KMS-11 (cell line): ENCODE data around the gene ZFAND3.

Experiments used
- H2AFZ ChIP-seq: fragments of 200-600 bp; sonication (generic); 2 replicates; pipeline ENCODE4 v1.6.1; 2016; ENCODE audit warnings: antibody characterized with exemption, mixed run types, low read depth
- H3K27ac ChIP-seq: fragments of 200-600 bp; sonication (generic); 2 replicates; pipeline ENCODE4 v1.6.1; 2016; ENCODE audit warnings: mild to moderate bottlenecking, mixed run types
- H3K27me3 ChIP-seq: fragments of 200-600 bp; sonication (generic); 2 replicates; pipeline ENCODE4 v1.6.1; 2017; ENCODE audit warnings: mild to moderate bottlenecking, low read depth, mixed run types, moderate library complexity; ENCODE audit not compliant: insufficient read depth
- H3K36me3 ChIP-seq: fragments of 200-600 bp; sonication (generic); 2 replicates; pipeline ENCODE4 v1.6.1; 2017; ENCODE audit warnings: mild to moderate bottlenecking, mixed run types; ENCODE audit not compliant: insufficient read depth
- H3K4me1 ChIP-seq: fragments of 200-600 bp; sonication (generic); 2 replicates; pipeline ENCODE4 v1.6.1; 2016; ENCODE audit warnings: mild to moderate bottlenecking, low read depth, mixed run types; ENCODE audit not compliant: poor library complexity, severe bottlenecking
- H3K4me2 ChIP-seq: fragments of 200-600 bp; sonication (generic); 2 replicates; pipeline ENCODE4 v1.7.0; 2016; ENCODE audit warnings: mild to moderate bottlenecking, mixed run types
- H3K4me3 ChIP-seq: fragments of 200-600 bp; sonication (generic); IDR thresholded peaks from 2 replicates; pipeline ENCODE4 v1.6.1; 2017; ENCODE audit warnings: low read depth, low read length, mixed read lengths; ENCODE audit not compliant: insufficient read depth
- H3K79me2 ChIP-seq: fragments of 200-600 bp; sonication (generic); 2 replicates; pipeline ENCODE4 v1.6.1; 2016; ENCODE audit warnings: low read depth, mixed run types; ENCODE audit not compliant: insufficient read depth
- H3K9ac ChIP-seq: fragments of 200-600 bp; sonication (generic); 2 replicates; pipeline ENCODE4 v1.6.1; 2016; ENCODE audit warnings: mild to moderate bottlenecking, mixed run types
- H4K20me1 ChIP-seq: fragments of 200-600 bp; sonication (generic); 2 replicates; pipeline ENCODE4 v1.6.1; 2016; ENCODE audit warnings: mild to moderate bottlenecking, mixed run types; ENCODE audit not compliant: insufficient read depth
- CTCF ChIP-seq: fragments of 200-600 bp; sonication (generic); conservative IDR thresholded peaks from 2 replicates; pipeline ENCODE4 v1.6.1; 2017; ENCODE audit warnings: low read depth, mild to moderate bottlenecking, antibody characterized with exemption, low read length, moderate library complexity, mixed read lengths

ZFAND3 gene

DNA sequence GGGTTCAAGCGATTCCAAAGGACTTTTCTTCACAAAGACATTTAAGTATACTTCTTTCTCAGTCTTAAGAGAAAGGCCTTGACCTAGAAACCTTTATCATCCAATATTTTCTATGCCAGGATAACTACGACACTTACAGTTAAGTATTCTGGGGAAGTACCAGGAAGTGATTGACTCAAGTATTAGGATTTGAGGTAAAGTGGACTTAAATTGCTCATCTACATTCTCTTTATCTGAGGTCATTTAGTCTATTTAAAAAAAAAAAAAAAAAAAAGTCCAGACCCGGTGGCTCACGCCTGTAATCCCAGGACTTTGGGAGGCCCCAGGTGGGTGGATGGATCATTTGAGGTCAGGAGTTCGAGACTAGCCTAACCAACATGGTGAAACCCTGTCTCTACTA is 114.7 kb downstream of the ZFAND3 start:
- H3K27ac ChIP-seq: no peak overlapping the region
- H3K27me3 ChIP-seq: no peaks in the 10 kb centered on the region
- H3K4me1 ChIP-seq: peaks cover 17% of the 10 kb centered on the region
- no peaks in the 10 kb centered on the region for H3K36me3 ChIP-seq
- H3K4me2 ChIP-seq: no peak overlapping the region
- no peak overlapping the region for H3K4me3 ChIP-seq
- H3K79me2 ChIP-seq: no peaks in the 10 kb centered on the region
- no peak overlapping the region for H3K9ac ChIP-seq
- H2AFZ ChIP-seq: no peak overlapping the region
- TF ChIP-seq CTCF: no peak
- H4K20me1 ChIP-seq: no peaks in the 10 kb centered on the region

DNA sequence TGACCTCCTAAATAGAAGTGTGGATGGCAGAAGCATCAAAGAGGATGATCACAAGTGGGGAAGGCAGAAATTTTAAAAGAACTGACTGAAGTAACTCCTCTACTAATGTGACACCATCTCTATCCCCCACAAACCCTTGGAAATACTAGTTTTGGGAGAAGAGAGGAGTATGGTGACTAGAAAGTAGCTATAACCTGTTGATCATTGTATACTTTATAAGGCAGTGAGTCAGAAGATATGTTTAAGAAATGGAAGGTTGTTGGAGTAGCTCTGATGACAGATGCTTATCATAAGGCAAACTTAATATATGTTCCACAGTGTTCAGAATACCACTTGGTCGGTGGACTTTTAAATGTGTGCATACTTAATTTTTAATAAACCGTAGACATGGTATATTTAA is 116.6 kb downstream of the ZFAND3 start:
- H3K36me3 ChIP-seq: no peaks in the 10 kb centered on the region
- H2AFZ ChIP-seq: no peak overlapping the region
- H3K79me2 ChIP-seq: no peaks in the 10 kb centered on the region
- no peak overlapping the region for H3K9ac ChIP-seq
- no peaks in the 10 kb centered on the region for H4K20me1 ChIP-seq
- H3K4me1 ChIP-seq: peaks cover 17% of the 10 kb centered on the region
- H3K27me3 ChIP-seq: no peaks in the 10 kb centered on the region
- no peak overlapping the region for H3K4me2 ChIP-seq
- H3K27ac ChIP-seq: no peak overlapping the region
- no peak for TF ChIP-seq CTCF
- no peak overlapping the region for H3K4me3 ChIP-seq

DNA sequence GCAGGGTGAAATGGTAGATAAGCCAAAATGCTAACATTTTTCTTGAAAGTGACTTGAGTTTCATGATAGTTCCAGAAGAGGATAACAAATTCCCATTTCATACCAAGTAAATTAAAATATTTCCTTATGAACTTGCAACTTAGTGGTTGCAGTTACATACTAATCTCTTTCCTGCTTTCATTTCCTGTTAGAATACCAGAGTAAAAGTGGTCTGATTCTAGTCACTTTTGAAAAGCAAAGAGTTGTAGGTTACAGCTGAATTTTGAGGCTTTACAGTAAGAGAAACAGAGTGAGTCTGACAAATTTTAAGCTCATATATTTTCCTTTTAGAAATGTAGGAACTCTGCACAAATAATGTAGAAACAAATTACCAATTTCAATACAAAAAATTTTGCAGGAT is 117.4 kb downstream of the ZFAND3 start:
- Histone ChIP-seq H4K20me1 (no peaks in the 10 kb centered on the region), H3K79me2 (no peaks in the 10 kb centered on the region), H3K36me3 (no peaks in the 10 kb centered on the region), H3K27me3 (no peaks in the 10 kb centered on the region), H3K4me3 (no peak overlapping the region), H3K9ac (no peak overlapping the region), H2AFZ (no peak overlapping the region), H3K4me2 (no peak overlapping the region), H3K27ac (no peak overlapping the region), H3K4me1 (peaks cover 17% of the 10 kb centered on the region)
- TF ChIP-seq CTCF: no peak

DNA sequence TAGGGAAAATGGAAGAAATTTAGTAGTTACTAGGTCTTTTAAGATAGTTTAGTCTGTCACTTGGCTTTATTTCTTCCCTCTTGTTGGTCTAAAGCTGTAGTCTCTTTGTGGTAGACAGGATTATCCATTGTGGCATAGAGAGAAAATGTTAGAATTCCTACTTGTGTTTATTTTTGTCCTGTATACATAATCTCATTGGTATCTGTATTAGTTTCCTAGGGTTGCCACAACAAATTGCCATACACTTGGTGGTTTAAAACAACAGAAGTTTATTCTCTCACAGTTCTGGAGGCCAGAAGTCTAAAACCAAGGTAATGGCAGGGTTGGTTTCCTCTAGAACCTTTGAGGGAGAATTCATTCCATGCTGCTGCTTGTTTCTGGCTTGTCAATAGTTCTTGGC is 119.4 kb downstream of the ZFAND3 start:
- Histone ChIP-seq H3K27me3 (no peaks in the 10 kb centered on the region), H3K27ac (no peak overlapping the region), H3K79me2 (no peaks in the 10 kb centered on the region), H2AFZ (no peak overlapping the region), H4K20me1 (no peaks in the 10 kb centered on the region), H3K9ac (no peak overlapping the region), H3K4me1 (peaks cover 25% of the 10 kb centered on the region), H3K4me2 (no peak overlapping the region), H3K4me3 (no peak overlapping the region), H3K36me3 (no peaks in the 10 kb centered on the region)
- TF ChIP-seq CTCF: no peak
